ENCODE data around the gene RPRML. TPM values are rescaled to one million over a fixed set of nuclear protein-coding genes. Genes with fewer than 3 reads are reported as not detected.

Gene RPRML
- total RNA-seq, 2 experiments from 2014 or later, result not detected

- intact Hi-C loops (cut with DNase I, micrococcal nuclease), result no loop called here
- POLR2A ChIA-PET, result no interaction called here
- H3K4me1 Mint-ChIP-seq (ENCODE audit: low read depth), result no peaks in the 10 kb centered on the region
Observed at GRCh38 chr17:46952115-46952514, 26.9 kb downstream of the RPRML start.

GRCh38 chr17:46951706-46952105 lies 27.3 kb downstream of the RPRML start:
- Mint-ChIP-seq H3K27ac (no peak overlapping the region), H3K4me1 (ENCODE audit: low read depth) (no peaks in the 10 kb centered on the region), H3K27me3 (no peaks in the 10 kb centered on the region), H3K36me3 (ENCODE audit: low read depth) (peaks cover 24% of the 10 kb centered on the region), H3K9me3 (no peaks in the 10 kb centered on the region), H3K4me3 (no peak overlapping the region)
- H3K4me3 ChIP-seq (ENCODE audit: low read length), result no peak overlapping the region
- no peak for TF ChIP-seq CTCF (IDR thresholded peaks at IDR 0.05)
- no peaks in the 10 kb centered on the region for H3K9me3 ChIP-seq (ENCODE audit: control insufficient read depth in 1 of 2, insufficient read depth in 1 of 2, low read length in 2 of 2)
- CTCF ChIA-PET, result no interaction called here
- no peaks in the 10 kb centered on the region for H3K27me3 ChIP-seq (ENCODE audit: control insufficient read depth in 1 of 2, insufficient read depth in 2 of 2, low read length in 2 of 2)
- ATAC-seq (ENCODE audit: poor library complexity) (no peak), DNase-seq (no peak)
- no peaks in the 10 kb centered on the region for H3K4me1 ChIP-seq (ENCODE audit: insufficient read depth, low read length)
- POLR2A ChIA-PET, result no interaction called here
- no peak overlapping the region for H3K27ac ChIP-seq (ENCODE audit: low read depth in 1 of 2, low read length in 2 of 2)
- intact Hi-C loops (cut with DNase I, micrococcal nuclease), result no loop called here
- peaks cover 11% of the 10 kb centered on the region for H3K36me3 ChIP-seq (ENCODE audit: insufficient read depth, low read length)

More at GRCh38 chr17:46952115-46952514, 26.9 kb downstream of the RPRML start:
- Histone ChIP-seq H3K36me3 (ENCODE audit: insufficient read depth, low read length) (peaks cover 11% of the 10 kb centered on the region), H3K9me3 (ENCODE audit: control insufficient read depth in 1 of 2, insufficient read depth in 1 of 2, low read length in 2 of 2) (no peaks in the 10 kb centered on the region), H3K27ac (ENCODE audit: low read depth in 1 of 2, low read length in 2 of 2) (no peak overlapping the region), H3K4me1 (ENCODE audit: insufficient read depth, low read length) (no peaks in the 10 kb centered on the region), H3K27me3 (ENCODE audit: control insufficient read depth in 1 of 2, insufficient read depth in 2 of 2, low read length in 2 of 2) (no peaks in the 10 kb centered on the region), H3K4me3 (ENCODE audit: low read length) (no peak overlapping the region)
- no peak overlapping the region for H3K27ac Mint-ChIP-seq
- ATAC-seq (ENCODE audit: poor library complexity) (no peak), DNase-seq (no peak)
- no peaks in the 10 kb centered on the region for H3K27me3 Mint-ChIP-seq
- no peak overlapping the region for H3K4me3 Mint-ChIP-seq
- no peak for TF ChIP-seq CTCF (IDR thresholded peaks at IDR 0.05)
- H3K9me3 Mint-ChIP-seq, result no peaks in the 10 kb centered on the region
- CTCF ChIA-PET, result no interaction called here
- H3K36me3 Mint-ChIP-seq (ENCODE audit: low read depth), result peaks cover 24% of the 10 kb centered on the region

- no peaks in the 10 kb centered on the region for H3K27me3 ChIP-seq (ENCODE audit: control insufficient read depth in 1 of 2, insufficient read depth in 2 of 2, low read length in 2 of 2)
- CTCF ChIA-PET, result no interaction called here
- no peak overlapping the region for H3K4me3 ChIP-seq (ENCODE audit: low read length)
- no peaks in the 10 kb centered on the region for H3K4me1 ChIP-seq (ENCODE audit: insufficient read depth, low read length)
- no peaks in the 10 kb centered on the region for H3K9me3 ChIP-seq (ENCODE audit: control insufficient read depth in 1 of 2, insufficient read depth in 1 of 2, low read length in 2 of 2)
- H3K27ac ChIP-seq (ENCODE audit: low read depth in 1 of 2, low read length in 2 of 2), result no peak overlapping the region
- Mint-ChIP-seq H3K27ac (no peak overlapping the region), H3K36me3 (ENCODE audit: low read depth) (peaks cover 24% of the 10 kb centered on the region), H3K27me3 (no peaks in the 10 kb centered on the region), H3K9me3 (no peaks in the 10 kb centered on the region), H3K4me3 (no peak overlapping the region), H3K4me1 (ENCODE audit: low read depth) (no peaks in the 10 kb centered on the region)
- POLR2A ChIA-PET, result no interaction called here
- no peak for TF ChIP-seq CTCF (IDR thresholded peaks at IDR 0.05)
- DNase-seq (no peak), ATAC-seq (ENCODE audit: poor library complexity) (no peak)
- intact Hi-C loops (cut with DNase I, micrococcal nuclease), result no loop called here
- peaks cover 11% of the 10 kb centered on the region for H3K36me3 ChIP-seq (ENCODE audit: insufficient read depth, low read length)
Observed at GRCh38 chr17:46950997-46951621, 27.9 kb downstream of the RPRML start.

Data from CD4-positive, alpha-beta T cell (primary cell).